Subcutaneous adipose tissue (tissue), 4 donors: Measurements from ENCODE around the gene PER2. TPM values are rescaled to one million over a fixed set of nuclear protein-coding genes. Genes with fewer than 3 reads are reported as not detected.

Experiments
- total RNA-seq, 4 donors: library from RNA; depleted of rRNA; stranded (reverse); fragments of >200 nt; gene quantifications; one replicate each; pipeline ENCODE4 v1.1.0, GENCODE V29; 2016
- TF ChIP-seq, protein P1 (sequence below): fragments of 450-650 bp; IDR thresholded peaks from one replicate; pipeline ENCODE4 v1.5.1; 2016; ENCODE audit warnings: low read depth, mild to moderate bottlenecking, control low read depth, antibody characterized with exemption, moderate library complexity

PER2 gene
- total RNA-seq, 4 donors from 2014 or later = 2.9 to 17.9 (median 6.4) TPM

DNA sequence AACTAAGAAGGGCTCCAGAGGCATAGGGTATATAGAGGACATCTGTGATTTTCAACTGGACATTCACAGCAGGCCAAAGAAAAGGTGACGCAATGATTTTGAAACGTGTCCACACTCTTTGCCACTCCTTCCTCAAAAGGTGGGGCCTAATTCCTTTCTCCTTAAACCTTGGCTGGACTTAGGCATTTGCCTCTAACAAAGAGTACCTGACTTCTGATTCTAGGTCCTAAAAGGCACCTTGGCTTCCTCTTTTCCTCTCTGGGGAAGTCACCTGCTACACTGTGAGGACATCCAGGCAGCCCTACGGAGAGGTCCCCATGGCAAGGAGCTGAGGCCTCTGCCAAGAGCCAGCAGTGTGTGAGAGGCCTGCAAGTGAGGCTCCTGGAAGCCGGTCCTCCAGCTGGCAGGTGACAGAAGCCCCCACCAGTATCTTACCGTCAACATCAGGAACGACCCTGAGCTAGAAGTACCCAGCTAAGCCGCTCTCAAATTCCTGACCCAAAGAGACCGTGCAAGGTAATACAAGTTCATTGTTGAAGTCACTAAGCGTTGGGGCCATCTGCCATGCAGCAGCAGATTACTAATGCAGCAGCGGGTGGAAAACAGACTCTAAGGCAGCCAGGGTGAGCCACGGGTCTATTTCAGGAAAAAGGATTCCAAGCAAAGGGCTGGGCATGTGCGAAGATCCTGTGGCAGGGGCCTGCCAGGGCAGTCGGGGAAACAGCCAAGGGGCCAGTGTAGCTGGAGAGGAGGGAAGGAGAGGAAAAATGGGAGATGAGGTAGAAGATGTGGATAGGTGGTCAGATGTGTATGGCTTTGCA, 41.2 kb downstream of the PER2 start:
- TF ChIP-seq, protein P1, sequence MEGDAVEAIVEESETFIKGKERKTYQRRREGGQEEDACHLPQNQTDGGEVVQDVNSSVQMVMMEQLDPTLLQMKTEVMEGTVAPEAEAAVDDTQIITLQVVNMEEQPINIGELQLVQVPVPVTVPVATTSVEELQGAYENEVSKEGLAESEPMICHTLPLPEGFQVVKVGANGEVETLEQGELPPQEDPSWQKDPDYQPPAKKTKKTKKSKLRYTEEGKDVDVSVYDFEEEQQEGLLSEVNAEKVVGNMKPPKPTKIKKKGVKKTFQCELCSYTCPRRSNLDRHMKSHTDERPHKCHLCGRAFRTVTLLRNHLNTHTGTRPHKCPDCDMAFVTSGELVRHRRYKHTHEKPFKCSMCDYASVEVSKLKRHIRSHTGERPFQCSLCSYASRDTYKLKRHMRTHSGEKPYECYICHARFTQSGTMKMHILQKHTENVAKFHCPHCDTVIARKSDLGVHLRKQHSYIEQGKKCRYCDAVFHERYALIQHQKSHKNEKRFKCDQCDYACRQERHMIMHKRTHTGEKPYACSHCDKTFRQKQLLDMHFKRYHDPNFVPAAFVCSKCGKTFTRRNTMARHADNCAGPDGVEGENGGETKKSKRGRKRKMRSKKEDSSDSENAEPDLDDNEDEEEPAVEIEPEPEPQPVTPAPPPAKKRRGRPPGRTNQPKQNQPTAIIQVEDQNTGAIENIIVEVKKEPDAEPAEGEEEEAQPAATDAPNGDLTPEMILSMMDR = no peak

GRCh38 chr2:238244151-238244550, 44.3 kb downstream of the PER2 start:
- TF ChIP-seq, protein P1 = no peak

GRCh38 chr2:238243496-238244076, 44.8 kb downstream of the PER2 start:
- TF ChIP-seq, protein P1 = no peak

- TF ChIP-seq, protein P1 = no peak
Observed at GRCh38 chr2:238242731-238243495, 45.5 kb downstream of the PER2 start.

GRCh38 chr2:238241970-238242369, 46.4 kb downstream of the PER2 start:
- TF ChIP-seq, protein P1 = no peak

- TF ChIP-seq, protein P1 = no peak
Observed at GRCh38 chr2:238240757-238241711, 47.4 kb downstream of the PER2 start.
